ENCODE results near the gene CRYZL1.

The CRYZL1 gene

DNA sequence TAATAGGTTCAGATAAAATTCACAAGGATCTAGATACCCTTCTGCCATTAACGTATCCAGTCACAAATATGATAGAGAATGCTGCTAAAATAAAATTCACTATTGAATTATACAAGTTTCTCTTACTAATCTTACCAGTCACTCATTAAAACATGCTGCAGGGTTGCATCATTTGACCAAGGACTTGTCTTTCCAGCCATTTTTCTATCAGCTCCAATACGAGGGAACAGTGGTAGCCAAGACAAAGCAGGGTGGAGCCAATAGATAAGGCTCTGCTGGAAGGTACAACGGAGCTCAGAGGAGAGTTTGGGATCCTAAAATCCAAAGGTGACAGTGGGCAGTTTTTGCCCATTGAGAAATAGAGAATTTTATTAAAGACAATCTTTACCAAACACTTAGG lies 57.1 kb downstream of the CRYZL1 start:
- TF ChIP-seq, protein P1, sequence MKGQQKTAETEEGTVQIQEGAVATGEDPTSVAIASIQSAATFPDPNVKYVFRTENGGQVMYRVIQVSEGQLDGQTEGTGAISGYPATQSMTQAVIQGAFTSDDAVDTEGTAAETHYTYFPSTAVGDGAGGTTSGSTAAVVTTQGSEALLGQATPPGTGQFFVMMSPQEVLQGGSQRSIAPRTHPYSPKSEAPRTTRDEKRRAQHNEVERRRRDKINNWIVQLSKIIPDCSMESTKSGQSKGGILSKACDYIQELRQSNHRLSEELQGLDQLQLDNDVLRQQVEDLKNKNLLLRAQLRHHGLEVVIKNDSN (IDR thresholded peaks at IDR 0.05): no peak
- no peak for TF ChIP-seq CEBPB (IDR thresholded peaks at IDR 0.05)
- no peak for TF ChIP-seq EP300 (IDR thresholded peaks at IDR 0.05; ENCODE audit: borderline replicate concordance)
- TF ChIP-seq ZBTB7A (IDR thresholded peaks at IDR 0.05; ENCODE audit: low read depth): no peak
- no peak for TF ChIP-seq NFIC (IDR thresholded peaks at IDR 0.05)
- no peak for TF ChIP-seq EGR1 (IDR thresholded peaks at IDR 0.05)
- TF ChIP-seq RAD21 (IDR thresholded peaks at IDR 0.05; ENCODE audit: low read depth): no peak
- TF ChIP-seq TEAD4 (IDR thresholded peaks at IDR 0.05): no peak
- no peak for TF ChIP-seq YY1 (IDR thresholded peaks at IDR 0.05; ENCODE audit: low read depth)
- TF ChIP-seq TAF1 (IDR thresholded peaks at IDR 0.05; ENCODE audit: low read depth): no peak

GRCh38 chr21:33578959-33579542 lies 62.5 kb downstream of the CRYZL1 start:
- TF ChIP-seq CEBPB (IDR thresholded peaks at IDR 0.05): no peak
- TF ChIP-seq REST (IDR thresholded peaks at IDR 0.05; ENCODE audit: low read depth): no peak
- no peak for TF ChIP-seq FOXM1 (IDR thresholded peaks at IDR 0.05; ENCODE audit: borderline replicate concordance, low read depth)
- no peak for TF ChIP-seq MAX (IDR thresholded peaks at IDR 0.05)
- TF ChIP-seq NFIC (IDR thresholded peaks at IDR 0.05): no peak
- no peak for TF ChIP-seq EP300 (IDR thresholded peaks at IDR 0.05; ENCODE audit: borderline replicate concordance)
- TF ChIP-seq, protein P1 (IDR thresholded peaks at IDR 0.05): no peak
- no peak for TF ChIP-seq TAF1 (IDR thresholded peaks at IDR 0.05; ENCODE audit: low read depth)
- no peak for TF ChIP-seq TCF12 (IDR thresholded peaks at IDR 0.05; ENCODE audit: low read depth)
- TF ChIP-seq EGR1 (IDR thresholded peaks at IDR 0.05): no peak
- TF ChIP-seq RAD21 (IDR thresholded peaks at IDR 0.05; ENCODE audit: low read depth): no peak
- TF ChIP-seq TEAD4 (IDR thresholded peaks at IDR 0.05): no peak
- TF ChIP-seq YY1 (IDR thresholded peaks at IDR 0.05; ENCODE audit: low read depth): no peak
- no peak for TF ChIP-seq CREB1 (IDR thresholded peaks at IDR 0.05; ENCODE audit: low read depth)

DNA sequence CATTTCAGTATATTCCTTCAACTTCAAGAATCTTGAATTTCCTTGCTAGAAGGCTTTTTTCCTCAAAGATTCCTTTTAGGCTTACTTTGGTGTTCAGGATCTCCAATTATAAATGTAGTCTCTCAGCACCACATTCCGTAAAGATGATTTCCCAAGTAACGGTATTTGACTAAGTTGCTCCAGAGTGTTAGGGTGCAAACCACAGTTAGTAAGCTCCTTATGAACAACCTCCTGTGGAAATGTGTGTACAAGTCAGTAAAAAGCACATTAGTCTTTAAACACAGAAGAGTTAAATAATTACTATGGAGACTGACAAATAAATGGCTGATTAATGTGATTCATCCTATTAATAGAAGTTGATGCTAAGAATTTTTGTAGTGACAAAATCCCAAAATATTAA lies 63.3 kb downstream of the CRYZL1 start:
- TF ChIP-seq EP300 (IDR thresholded peaks at IDR 0.05; ENCODE audit: borderline replicate concordance) (no peak), FOXM1 (IDR thresholded peaks at IDR 0.05; ENCODE audit: borderline replicate concordance, low read depth) (no peak), REST (IDR thresholded peaks at IDR 0.05; ENCODE audit: low read depth) (no peak), CREB1 (IDR thresholded peaks at IDR 0.05; ENCODE audit: low read depth) (no peak), ZBTB7A (IDR thresholded peaks at IDR 0.05; ENCODE audit: low read depth) (no peak), TAF1 (IDR thresholded peaks at IDR 0.05; ENCODE audit: low read depth) (no peak), TEAD4 (IDR thresholded peaks at IDR 0.05) (no peak), YY1 (IDR thresholded peaks at IDR 0.05; ENCODE audit: low read depth) (no peak)

GRCh38 chr21:33572350-33572749 lies 69.2 kb downstream of the CRYZL1 start:
- TF ChIP-seq REST (IDR thresholded peaks at IDR 0.05; ENCODE audit: low read depth): no peak
- TF ChIP-seq CREB1 (IDR thresholded peaks at IDR 0.05; ENCODE audit: low read depth): no peak
- TF ChIP-seq FOXM1 (IDR thresholded peaks at IDR 0.05; ENCODE audit: borderline replicate concordance, low read depth): no peak
- TF ChIP-seq NFIC (IDR thresholded peaks at IDR 0.05): no peak
- no peak for TF ChIP-seq ZBTB7A (IDR thresholded peaks at IDR 0.05; ENCODE audit: low read depth)
- no peak for TF ChIP-seq MAX (IDR thresholded peaks at IDR 0.05)
- TF ChIP-seq, protein P1 (IDR thresholded peaks at IDR 0.05): no peak
- no peak for TF ChIP-seq TAF1 (IDR thresholded peaks at IDR 0.05; ENCODE audit: low read depth)
- no peak for TF ChIP-seq EGR1 (IDR thresholded peaks at IDR 0.05)
- TF ChIP-seq YY1 (IDR thresholded peaks at IDR 0.05; ENCODE audit: low read depth): no peak
- no peak for TF ChIP-seq TCF12 (IDR thresholded peaks at IDR 0.05; ENCODE audit: low read depth)
- no peak for TF ChIP-seq CEBPB (IDR thresholded peaks at IDR 0.05)
- TF ChIP-seq RAD21 (IDR thresholded peaks at IDR 0.05; ENCODE audit: low read depth): no peak
- no peak for TF ChIP-seq TEAD4 (IDR thresholded peaks at IDR 0.05)
- no peak for TF ChIP-seq EP300 (IDR thresholded peaks at IDR 0.05; ENCODE audit: borderline replicate concordance)

All from Ishikawa (cell line).